Measurements from ENCODE around the gene DCST2.

Gene DCST2

GRCh38 chr1:154971341-154971998, 62.1 kb downstream of the DCST2 start:
- Histone ChIP-seq H3K9me3 (ENCODE audit: insufficient read depth, low read length, severe bottlenecking) (no peaks in the 10 kb centered on the region), H3K27ac (ENCODE audit: low read length) (0 out of 2 replicates have a peak overlapping the region, but pooled peaks have one; percentile 22), H3K4me1 (ENCODE audit: insufficient read depth, low read length) (peaks cover 44% of the 10 kb centered on the region), H3K36me3 (ENCODE audit: insufficient read depth, low read length) (peaks cover 53% of the 10 kb centered on the region), H4K20me1 (ENCODE audit: insufficient read depth, low read length) (peaks cover 46% of the 10 kb centered on the region), H3K79me2 (ENCODE audit: insufficient read depth, low read length) (peaks cover 64% of the 10 kb centered on the region), H2AFZ (ENCODE audit: low read depth, low read length) (no peak overlapping the region), H3K27me3 (ENCODE audit: insufficient read depth, low read length, poor library complexity) (no peaks in the 10 kb centered on the region), H3K9ac (ENCODE audit: low read depth, low read length) (no peak overlapping the region), H3K4me2 (ENCODE audit: insufficient read depth, low read length) (peak overlapping the region; percentile 46), H3K4me3 (ENCODE audit: low read depth in 1 of 2, low read length in 2 of 2) (no peak overlapping the region)
- no peak for DNase-seq
- TF ChIP-seq EZH2 (IDR thresholded peaks at IDR 0.05; ENCODE audit: borderline replicate concordance, low read depth, low read length, severe bottlenecking): no peak
- TF ChIP-seq, protein P1, sequence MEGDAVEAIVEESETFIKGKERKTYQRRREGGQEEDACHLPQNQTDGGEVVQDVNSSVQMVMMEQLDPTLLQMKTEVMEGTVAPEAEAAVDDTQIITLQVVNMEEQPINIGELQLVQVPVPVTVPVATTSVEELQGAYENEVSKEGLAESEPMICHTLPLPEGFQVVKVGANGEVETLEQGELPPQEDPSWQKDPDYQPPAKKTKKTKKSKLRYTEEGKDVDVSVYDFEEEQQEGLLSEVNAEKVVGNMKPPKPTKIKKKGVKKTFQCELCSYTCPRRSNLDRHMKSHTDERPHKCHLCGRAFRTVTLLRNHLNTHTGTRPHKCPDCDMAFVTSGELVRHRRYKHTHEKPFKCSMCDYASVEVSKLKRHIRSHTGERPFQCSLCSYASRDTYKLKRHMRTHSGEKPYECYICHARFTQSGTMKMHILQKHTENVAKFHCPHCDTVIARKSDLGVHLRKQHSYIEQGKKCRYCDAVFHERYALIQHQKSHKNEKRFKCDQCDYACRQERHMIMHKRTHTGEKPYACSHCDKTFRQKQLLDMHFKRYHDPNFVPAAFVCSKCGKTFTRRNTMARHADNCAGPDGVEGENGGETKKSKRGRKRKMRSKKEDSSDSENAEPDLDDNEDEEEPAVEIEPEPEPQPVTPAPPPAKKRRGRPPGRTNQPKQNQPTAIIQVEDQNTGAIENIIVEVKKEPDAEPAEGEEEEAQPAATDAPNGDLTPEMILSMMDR (IDR thresholded peaks at IDR 0.05; ENCODE audit: borderline replicate concordance, extremely low read depth, low read length, poor library complexity, severe bottlenecking): no peak
- no peak for ATAC-seq (ENCODE audit: insufficient read depth, low read depth)

DNA sequence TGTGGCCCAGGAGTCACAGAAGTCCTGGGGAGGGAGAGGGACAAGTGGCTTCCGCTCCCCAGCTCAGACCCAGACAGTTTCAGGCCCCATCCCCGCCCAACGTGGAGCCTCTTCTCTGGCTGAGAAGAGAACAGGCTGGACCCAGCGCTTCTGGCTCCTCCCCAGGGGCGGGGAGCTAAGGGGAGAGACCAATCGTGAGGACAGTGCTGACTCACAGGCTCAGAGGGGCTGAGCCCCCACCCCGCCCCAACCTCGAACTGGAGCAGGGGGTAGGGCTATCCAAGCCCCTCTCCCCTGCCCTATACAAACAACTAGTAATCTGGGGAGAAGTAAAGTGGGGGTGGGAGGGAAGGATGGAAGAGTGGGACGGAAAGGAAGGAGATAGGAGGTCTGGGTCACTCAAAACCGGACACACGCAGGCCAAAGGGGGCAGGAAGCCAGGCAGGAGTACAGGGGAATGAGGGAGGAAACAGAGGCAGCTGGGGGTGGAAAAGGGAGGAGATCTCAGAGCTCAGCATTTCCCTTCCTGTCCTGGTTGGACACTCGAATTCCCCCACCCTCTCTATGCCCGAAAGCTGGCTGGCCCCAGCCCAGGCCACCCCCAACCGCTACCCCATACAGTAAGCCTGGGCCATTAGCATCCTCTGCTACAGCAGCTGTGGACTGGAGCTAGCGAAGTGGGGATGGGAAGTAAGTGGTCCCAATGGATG, 62.8 kb downstream of the DCST2 start, which contains the start of gene SHC1:
Gene SHC1 (minus strand): TSS at position 117 of the 710 bp plus-strand sequence. CDS start 221 bp downstream, outside the sequence.
- H4K20me1 ChIP-seq (ENCODE audit: insufficient read depth, low read length): peaks cover 39% of the 10 kb centered on the region
- H3K4me3 ChIP-seq (ENCODE audit: low read depth in 1 of 2, low read length in 2 of 2): no peak within 1 kb of the TSS
- H3K4me1 ChIP-seq (ENCODE audit: insufficient read depth, low read length): peaks cover 37% of the 10 kb centered on the region
- H2AFZ ChIP-seq (ENCODE audit: low read depth, low read length): no peak within 1 kb of the TSS
- H3K79me2 ChIP-seq (ENCODE audit: insufficient read depth, low read length): peaks cover 57% of the 10 kb centered on the region
- DNase-seq: peak; percentile 51
- H3K9ac ChIP-seq (ENCODE audit: low read depth, low read length): no peak within 1 kb of the TSS; the same call in 1 of the 2 replicates
- H3K4me2 ChIP-seq (ENCODE audit: insufficient read depth, low read length): peak within 1 kb of the TSS; percentile 46
- peaks cover 55% of the 10 kb centered on the region for H3K36me3 ChIP-seq (ENCODE audit: insufficient read depth, low read length)
- 0 out of 2 replicates have a peak within 1 kb of the TSS, but pooled peaks have one; percentile 22 for H3K27ac ChIP-seq (ENCODE audit: low read length)
- no peak for ATAC-seq (ENCODE audit: insufficient read depth, low read depth)
- TF ChIP-seq EZH2 (IDR thresholded peaks at IDR 0.05; ENCODE audit: borderline replicate concordance, low read depth, low read length, severe bottlenecking): no peak
- TF ChIP-seq, protein P1 (IDR thresholded peaks at IDR 0.05; ENCODE audit: borderline replicate concordance, extremely low read depth, low read length, poor library complexity, severe bottlenecking): no peak
- H3K27me3 ChIP-seq (ENCODE audit: insufficient read depth, low read length, poor library complexity): no peaks in the 10 kb centered on the region
- H3K9me3 ChIP-seq (ENCODE audit: insufficient read depth, low read length, severe bottlenecking): no peaks in the 10 kb centered on the region

DNA sequence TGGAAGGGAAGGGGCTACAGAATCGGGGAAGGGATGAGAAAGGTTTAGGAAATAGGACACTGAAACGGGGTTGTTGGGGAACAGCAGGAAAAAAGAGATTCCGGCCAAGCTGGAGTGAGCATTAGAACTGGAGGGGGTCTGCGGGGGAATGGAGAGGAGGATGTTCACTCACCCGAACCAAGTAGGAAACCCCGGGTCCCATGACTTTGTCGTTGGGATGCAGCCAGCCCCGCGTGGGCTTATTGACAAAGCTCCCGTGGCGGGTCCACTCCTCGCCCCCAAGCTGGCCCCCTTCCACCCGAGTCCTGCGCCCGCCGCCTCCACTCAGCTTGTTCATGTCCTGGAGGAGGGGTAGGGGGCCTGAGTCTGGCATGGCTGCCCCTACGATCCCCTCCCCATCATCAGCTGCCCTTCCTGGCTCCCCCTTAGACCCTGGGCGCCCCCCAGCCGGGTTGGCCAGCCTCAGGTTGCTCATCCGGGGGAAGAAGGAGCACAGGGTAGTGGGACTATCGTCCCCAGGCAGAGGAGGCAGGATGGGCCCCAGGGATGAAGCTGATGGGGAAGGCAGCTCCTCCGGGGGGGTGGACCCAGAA, 63.6 kb downstream of the DCST2 start:
- no peak for TF ChIP-seq EZH2 (IDR thresholded peaks at IDR 0.05; ENCODE audit: borderline replicate concordance, low read depth, low read length, severe bottlenecking)
- TF ChIP-seq, protein P1 (IDR thresholded peaks at IDR 0.05; ENCODE audit: borderline replicate concordance, extremely low read depth, low read length, poor library complexity, severe bottlenecking): no peak
- DNase-seq: no peak
- H3K4me3 ChIP-seq (ENCODE audit: low read depth in 1 of 2, low read length in 2 of 2): no peak overlapping the region
- no peak overlapping the region; the same call in 1 of the 2 replicates for H3K9ac ChIP-seq (ENCODE audit: low read depth, low read length)
- H2AFZ ChIP-seq (ENCODE audit: low read depth, low read length): no peak overlapping the region
- peaks cover 49% of the 10 kb centered on the region for H3K79me2 ChIP-seq (ENCODE audit: insufficient read depth, low read length)
- H3K27me3 ChIP-seq (ENCODE audit: insufficient read depth, low read length, poor library complexity): no peaks in the 10 kb centered on the region
- H3K9me3 ChIP-seq (ENCODE audit: insufficient read depth, low read length, severe bottlenecking): no peaks in the 10 kb centered on the region
- H4K20me1 ChIP-seq (ENCODE audit: insufficient read depth, low read length): peaks cover 30% of the 10 kb centered on the region
- ATAC-seq (ENCODE audit: insufficient read depth, low read depth): no peak
- H3K4me1 ChIP-seq (ENCODE audit: insufficient read depth, low read length): peaks cover 31% of the 10 kb centered on the region
- H3K36me3 ChIP-seq (ENCODE audit: insufficient read depth, low read length): peaks cover 55% of the 10 kb centered on the region
- no peak overlapping the region for H3K4me2 ChIP-seq (ENCODE audit: insufficient read depth, low read length)
- no peak overlapping the region for H3K27ac ChIP-seq (ENCODE audit: low read length)
